ENCODE measurements around the gene MARCHF6. TPM values are rescaled to one million over a fixed set of nuclear protein-coding genes. Genes with fewer than 3 reads are reported as not detected.

Gene MARCHF6
- total RNA-seq, 1 experiment from 2014 or later = 117 TPM

GRCh38 chr5:10393491-10393890 is 40.0 kb downstream of the MARCHF6 start:
- H3K4me3 Mint-ChIP-seq = no peak overlapping the region
- ChIA-PET CTCF (interaction anchor here (1.3 kb wide), 1 partner anchor 110 kb away, joined by 8 read pairs; no protein-coding TSS in a partner anchor), POLR2A (no interaction called here)
- H3K27ac Mint-ChIP-seq = no peak overlapping the region
- no peak for TF ChIP-seq ZNF138 (CRISPR knock-in tag; conservative IDR thresholded peaks at IDR 0.05)
- TF ChIP-seq USF1 (CRISPR knock-in tag; IDR thresholded peaks at IDR 0.05) = no peak
- no peak for TF ChIP-seq GRHL2 (CRISPR knock-in tag; IDR thresholded peaks at IDR 0.05; ENCODE audit: insufficient replicate concordance, severe bottlenecking)
- no peak for TF ChIP-seq ZNF121 (CRISPR knock-in tag; IDR thresholded peaks at IDR 0.05)
- no peak for TF ChIP-seq TP53 (CRISPR knock-in tag; IDR thresholded peaks at IDR 0.05)
- TF ChIP-seq SOX15 (CRISPR knock-in tag; IDR thresholded peaks at IDR 0.05) = no peak
- no peak for TF ChIP-seq CREB1 (CRISPR knock-in tag; IDR thresholded peaks at IDR 0.05)
- TF ChIP-seq NR1H2 (CRISPR knock-in tag; IDR thresholded peaks at IDR 0.05) = no peak
- TF ChIP-seq SMAD4 (CRISPR knock-in tag; IDR thresholded peaks at IDR 0.05) = no peak
- no peak for TF ChIP-seq ZNF396 (CRISPR knock-in tag; IDR thresholded peaks at IDR 0.05; ENCODE audit: borderline replicate concordance)
- TF ChIP-seq, protein P1, sequence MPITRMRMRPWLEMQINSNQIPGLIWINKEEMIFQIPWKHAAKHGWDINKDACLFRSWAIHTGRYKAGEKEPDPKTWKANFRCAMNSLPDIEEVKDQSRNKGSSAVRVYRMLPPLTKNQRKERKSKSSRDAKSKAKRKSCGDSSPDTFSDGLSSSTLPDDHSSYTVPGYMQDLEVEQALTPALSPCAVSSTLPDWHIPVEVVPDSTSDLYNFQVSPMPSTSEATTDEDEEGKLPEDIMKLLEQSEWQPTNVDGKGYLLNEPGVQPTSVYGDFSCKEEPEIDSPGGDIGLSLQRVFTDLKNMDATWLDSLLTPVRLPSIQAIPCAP (CRISPR knock-in tag; IDR thresholded peaks at IDR 0.05) = no peak
- no peak for TF ChIP-seq ZNF512 (CRISPR knock-in tag; IDR thresholded peaks at IDR 0.05; ENCODE audit: borderline replicate concordance)
- TF ChIP-seq, protein P2, sequence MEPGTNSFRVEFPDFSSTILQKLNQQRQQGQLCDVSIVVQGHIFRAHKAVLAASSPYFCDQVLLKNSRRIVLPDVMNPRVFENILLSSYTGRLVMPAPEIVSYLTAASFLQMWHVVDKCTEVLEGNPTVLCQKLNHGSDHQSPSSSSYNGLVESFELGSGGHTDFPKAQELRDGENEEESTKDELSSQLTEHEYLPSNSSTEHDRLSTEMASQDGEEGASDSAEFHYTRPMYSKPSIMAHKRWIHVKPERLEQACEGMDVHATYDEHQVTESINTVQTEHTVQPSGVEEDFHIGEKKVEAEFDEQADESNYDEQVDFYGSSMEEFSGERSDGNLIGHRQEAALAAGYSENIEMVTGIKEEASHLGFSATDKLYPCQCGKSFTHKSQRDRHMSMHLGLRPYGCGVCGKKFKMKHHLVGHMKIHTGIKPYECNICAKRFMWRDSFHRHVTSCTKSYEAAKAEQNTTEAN (CRISPR knock-in tag; IDR thresholded peaks at IDR 0.05) = no peak
- no peak for TF ChIP-seq NFE2L1 (CRISPR knock-in tag; IDR thresholded peaks at IDR 0.05)
- no peak for TF ChIP-seq OVOL2 (CRISPR knock-in tag; IDR thresholded peaks at IDR 0.05; ENCODE audit: borderline replicate concordance)
- no peak for TF ChIP-seq MYBL2 (CRISPR knock-in tag; IDR thresholded peaks at IDR 0.05)
- H3K4me1 Mint-ChIP-seq = no peaks in the 10 kb centered on the region; the same call in 1 of the 2 replicates
- no peaks in the 10 kb centered on the region for H3K27me3 Mint-ChIP-seq (ENCODE audit: low read depth)
- DNase-seq (ENCODE audit: low spot score) (no peak), ATAC-seq (no peak)
- no peaks in the 10 kb centered on the region for H3K9me3 Mint-ChIP-seq
- peaks cover 55% of the 10 kb centered on the region for H3K36me3 Mint-ChIP-seq

GRCh38 chr5:10396552-10396951 is 43.1 kb downstream of the MARCHF6 start:
- CTCF ChIA-PET = interaction anchor here (0.7 to 2.0 kb wide), 3 partner anchors 113 to 231 kb away, joined by 3 to 8 read pairs (median 4); no protein-coding TSS in a partner anchor
- H3K9me3 Mint-ChIP-seq = no peaks in the 10 kb centered on the region
- no peaks in the 10 kb centered on the region; the same call in 1 of the 2 replicates for H3K4me1 Mint-ChIP-seq
- DNase-seq (ENCODE audit: low spot score) = no peak
- no peaks in the 10 kb centered on the region for H3K27me3 Mint-ChIP-seq (ENCODE audit: low read depth)
- H3K4me3 Mint-ChIP-seq = no peak overlapping the region
- H3K27ac Mint-ChIP-seq = no peak overlapping the region
- ATAC-seq = no peak
- POLR2A ChIA-PET = no interaction called here
- TF ChIP-seq SMAD3 (CRISPR knock-in tag; IDR thresholded peaks at IDR 0.05; ENCODE audit: borderline replicate concordance) (no peak), NFATC4 (CRISPR knock-in tag; IDR thresholded peaks at IDR 0.05) (no peak), EMX1 (CRISPR knock-in tag; IDR thresholded peaks at IDR 0.05) (no peak), FOXJ3 (CRISPR knock-in tag; IDR thresholded peaks at IDR 0.05; ENCODE audit: borderline replicate concordance) (no peak), SP1 (CRISPR knock-in tag; conservative IDR thresholded peaks at IDR 0.05) (no peak), FOXK1 (CRISPR knock-in tag; IDR thresholded peaks at IDR 0.05) (no peak), NFE2L1 (CRISPR knock-in tag; IDR thresholded peaks at IDR 0.05) (no peak), GRHL2 (CRISPR knock-in tag; IDR thresholded peaks at IDR 0.05; ENCODE audit: insufficient replicate concordance, severe bottlenecking) (no peak), ZBTB21 (CRISPR knock-in tag; IDR thresholded peaks at IDR 0.05; ENCODE audit: borderline replicate concordance) (no peak), RORB (CRISPR knock-in tag; IDR thresholded peaks at IDR 0.05) (no peak), FOXP1 (CRISPR knock-in tag; IDR thresholded peaks at IDR 0.05; ENCODE audit: borderline replicate concordance) (no peak), ATF3 (CRISPR knock-in tag; conservative IDR thresholded peaks at IDR 0.05) (no peak)
- TF ChIP-seq, protein P3, sequence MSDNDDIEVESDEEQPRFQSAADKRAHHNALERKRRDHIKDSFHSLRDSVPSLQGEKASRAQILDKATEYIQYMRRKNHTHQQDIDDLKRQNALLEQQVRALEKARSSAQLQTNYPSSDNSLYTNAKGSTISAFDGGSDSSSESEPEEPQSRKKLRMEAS (CRISPR knock-in tag; IDR thresholded peaks at IDR 0.05) = no peak
- TF ChIP-seq, protein P1 (CRISPR knock-in tag; IDR thresholded peaks at IDR 0.05) = no peak
- peaks cover 36% of the 10 kb centered on the region for H3K36me3 Mint-ChIP-seq

Data from WTC11 (cell line).